OCI-LY7 (cell line): ENCODE results near the gene PLD1. TPM values are rescaled to one million over a fixed set of nuclear protein-coding genes. Genes with fewer than 3 reads are reported as not detected.
"Not testable (repeated sequence)": the region's sequence is repeated elsewhere in the genome, so short reads cannot be mapped to it uniquely, and the experiment has no call there.

Experiments
- BruUV-seq: library from RNA; stranded (reverse); fragments of 400-500 nt; replicated peaks from 2 replicates; lab custom pipeline; 2021; lab: Mats Ljungman, UMichigan
- CTCF ChIA-PET: fragments of 300-600 bp; sonication (Branson Sonifier 250); formaldehyde crosslinking; loops from one replicate; lab custom pipeline; 2022; ENCODE audit warnings: antibody characterized with exemption; ENCODE audit not compliant: unreplicated experiment; lab: Charles Lee
- POLR2A ChIA-PET: fragments of 300-600 bp; sonication (Branson Sonifier 250); formaldehyde crosslinking; loops from one replicate; lab custom pipeline; 2022; ENCODE audit warnings: antibody characterized with exemption; lab: Charles Lee
- DNase-seq: peaks from one replicate; pipeline ENCODE4 v3.0.0-alpha.2; 2015; ENCODE audit warnings: low spot score
- H2AFZ ChIP-seq: fragments of 200-600 bp; sonication (generic), shearing (Covaris generic); 2 replicates; pipeline ENCODE4 v1.6.1; 2014; ENCODE audit warnings: mild to moderate bottlenecking, antibody characterized with exemption, low read length, moderate library complexity
- H3K27ac ChIP-seq: fragments of 200-600 bp; sonication (generic); 2 replicates; pipeline ENCODE4 v1.5.1; 2014; ENCODE audit warnings: mixed run types, low read depth, mild to moderate bottlenecking, moderate library complexity, low read length, inconsistent platforms; ENCODE audit not compliant: poor library complexity, severe bottlenecking
- H3K36me3 ChIP-seq: fragments of 200-600 bp; sonication (generic); 2 replicates; pipeline ENCODE4 v1.6.1; 2014; ENCODE audit warnings: mild to moderate bottlenecking, antibody characterized with exemption, low read length, moderate library complexity, mixed read lengths; ENCODE audit not compliant: insufficient read depth
- H3K4me1 ChIP-seq: fragments of 200-600 bp; sonication (generic); 2 replicates; pipeline ENCODE4 v1.5.1; 2014; ENCODE audit warnings: mild to moderate bottlenecking, low read length; ENCODE audit not compliant: insufficient read depth, poor library complexity, severe bottlenecking
- H3K4me2 ChIP-seq: fragments of 200-600 bp; sonication (generic); 2 replicates; pipeline ENCODE4 v1.6.1; 2014; ENCODE audit warnings: mild to moderate bottlenecking, low read length
- H3K4me3 ChIP-seq: fragments of 200-600 bp; sonication (generic); 2 replicates; pipeline ENCODE4 v1.5.1; 2014; ENCODE audit warnings: mild to moderate bottlenecking, low read depth, low read length; ENCODE audit not compliant: poor library complexity, severe bottlenecking
- H3K79me2 ChIP-seq: fragments of 200-600 bp; sonication (generic); 2 replicates; pipeline ENCODE4 v1.6.1; 2016; ENCODE audit warnings: low read depth, mild to moderate bottlenecking, low read length, moderate library complexity, mixed read lengths; ENCODE audit not compliant: insufficient read depth
- H3K9me2 ChIP-seq: fragments of 200-600 bp; sonication (generic); 2 replicates; pipeline ENCODE4 v1.6.1; 2016; ENCODE audit warnings: mild to moderate bottlenecking, low read length, mixed read lengths; ENCODE audit not compliant: insufficient read depth
- H3K9me3 ChIP-seq: fragments of 200-600 bp; sonication (generic); 2 replicates; pipeline ENCODE4 v1.6.1; 2014; ENCODE audit warnings: mild to moderate bottlenecking, mixed run types, low read length, mixed read lengths
- H4K20me1 ChIP-seq: fragments of 200-600 bp; sonication (generic); 2 replicates; pipeline ENCODE4 v1.6.1; 2014; ENCODE audit warnings: mild to moderate bottlenecking, antibody characterized with exemption, low read length, moderate library complexity, mixed read lengths; ENCODE audit not compliant: insufficient read depth
- EZH2phosphoT487 ChIP-seq: fragments of 200-600 bp; sonication (generic); IDR thresholded peaks from 2 replicates; pipeline ENCODE4 v1.6.1; 2018; ENCODE audit warnings: low read depth, borderline replicate concordance, mild to moderate bottlenecking, mixed run types, antibody characterized with exemption, low read length, moderate library complexity, mixed read lengths
- intact Hi-C: fragments of 100-400 bp; cut with micrococcal nuclease; formaldehyde crosslinking; loops from one replicate; pipeline ENCODE4 v1.10.0; 2022; ENCODE audit not compliant: unreplicated experiment
- total RNA-seq, 2 experiments: library from RNA; depleted of rRNA in 1 of 2; stranded (reverse); fragments of >200 nt in 1 of 2; shearing (Covaris generic) in 1 of 2; gene quantifications; 2 replicates each; pipeline ENCODE4 v1.2.3, GENCODE V29; 2014 to 2022
- TF ChIP-seq, protein P1 (sequence below): fragments of 200-600 bp; sonication (generic); conservative IDR thresholded peaks from 2 replicates; pipeline ENCODE4 v1.5.1; 2014; ENCODE audit warnings: mild to moderate bottlenecking, antibody characterized with exemption, low read length, moderate library complexity, mixed read lengths

The PLD1 gene
- total RNA-seq, 2 experiments from 2014 or later: not detected

GRCh38 chr3:171748064-171748924 lies 62.0 kb downstream of the PLD1 start:
- DNase-seq: no peak
- Histone ChIP-seq H2AFZ (no peak overlapping the region), H4K20me1 (no peaks in the 10 kb centered on the region), H3K4me1 (no peaks in the 10 kb centered on the region), H3K36me3 (no peaks in the 10 kb centered on the region), H3K4me2 (no peak overlapping the region), H3K9me2 (no peaks in the 10 kb centered on the region), H3K9me3 (no peaks in the 10 kb centered on the region), H3K4me3 (no peak overlapping the region), H3K79me2 (no peaks in the 10 kb centered on the region), H3K27ac (no peak overlapping the region)
- BruUV-seq: no TSS peak
- POLR2A ChIA-PET: interaction anchor here (1.4 kb wide), 1 partner anchor 9 kb away, joined by 6 read pairs; no protein-coding TSS in a partner anchor
- CTCF ChIA-PET: no interaction called here
- TF ChIP-seq, protein P1, sequence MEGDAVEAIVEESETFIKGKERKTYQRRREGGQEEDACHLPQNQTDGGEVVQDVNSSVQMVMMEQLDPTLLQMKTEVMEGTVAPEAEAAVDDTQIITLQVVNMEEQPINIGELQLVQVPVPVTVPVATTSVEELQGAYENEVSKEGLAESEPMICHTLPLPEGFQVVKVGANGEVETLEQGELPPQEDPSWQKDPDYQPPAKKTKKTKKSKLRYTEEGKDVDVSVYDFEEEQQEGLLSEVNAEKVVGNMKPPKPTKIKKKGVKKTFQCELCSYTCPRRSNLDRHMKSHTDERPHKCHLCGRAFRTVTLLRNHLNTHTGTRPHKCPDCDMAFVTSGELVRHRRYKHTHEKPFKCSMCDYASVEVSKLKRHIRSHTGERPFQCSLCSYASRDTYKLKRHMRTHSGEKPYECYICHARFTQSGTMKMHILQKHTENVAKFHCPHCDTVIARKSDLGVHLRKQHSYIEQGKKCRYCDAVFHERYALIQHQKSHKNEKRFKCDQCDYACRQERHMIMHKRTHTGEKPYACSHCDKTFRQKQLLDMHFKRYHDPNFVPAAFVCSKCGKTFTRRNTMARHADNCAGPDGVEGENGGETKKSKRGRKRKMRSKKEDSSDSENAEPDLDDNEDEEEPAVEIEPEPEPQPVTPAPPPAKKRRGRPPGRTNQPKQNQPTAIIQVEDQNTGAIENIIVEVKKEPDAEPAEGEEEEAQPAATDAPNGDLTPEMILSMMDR: no peak
- TF ChIP-seq EZH2phosphoT487: no peak
- intact Hi-C loops: no loop called here

DNA sequence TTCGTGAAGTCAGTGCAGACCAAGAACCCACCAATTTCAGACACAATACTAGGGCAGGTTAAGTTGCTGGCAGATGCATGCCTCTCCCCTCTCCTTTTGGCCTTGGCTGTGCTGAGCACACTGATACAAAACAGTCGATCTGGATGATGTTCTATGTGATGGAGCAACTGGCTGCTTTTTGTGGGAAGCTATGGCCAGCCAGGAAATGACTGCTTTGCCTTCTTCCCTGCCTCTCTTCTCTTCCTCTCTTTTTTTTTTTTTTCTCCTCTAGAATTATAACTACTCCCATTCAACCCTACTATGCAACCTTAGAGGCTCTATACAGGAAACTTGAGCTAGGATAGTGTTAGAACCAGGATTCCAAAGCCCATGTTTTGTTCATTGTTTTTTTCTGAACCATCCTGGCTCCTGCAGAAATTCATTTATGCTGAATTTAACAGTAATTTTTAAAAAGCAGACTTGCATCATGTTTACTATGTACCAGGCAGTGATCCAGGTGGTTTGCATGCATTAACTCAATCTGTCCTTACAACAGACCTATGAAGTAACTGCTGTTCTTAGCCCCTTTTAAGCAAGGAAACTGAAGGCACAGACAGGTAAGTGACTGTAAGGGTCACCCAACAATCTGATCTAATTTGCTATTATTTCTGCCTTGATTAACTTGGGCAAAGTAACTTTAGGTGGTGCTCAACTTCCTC lies 62.9 kb downstream of the PLD1 start:
- Histone ChIP-seq H3K36me3 (no peaks in the 10 kb centered on the region), H3K9me2 (no peaks in the 10 kb centered on the region), H3K9me3 (no peaks in the 10 kb centered on the region), H4K20me1 (no peaks in the 10 kb centered on the region), H3K27ac (no peak overlapping the region), H2AFZ (no peak overlapping the region), H3K4me1 (no peaks in the 10 kb centered on the region), H3K4me3 (no peak overlapping the region), H3K79me2 (no peaks in the 10 kb centered on the region), H3K4me2 (no peak overlapping the region)
- ChIA-PET CTCF (no interaction called here), POLR2A (no interaction called here)
- no peak for DNase-seq
- intact Hi-C loops: no loop called here
- BruUV-seq: no TSS peak
- no peak for TF ChIP-seq EZH2phosphoT487
- TF ChIP-seq, protein P1: no peak

DNA sequence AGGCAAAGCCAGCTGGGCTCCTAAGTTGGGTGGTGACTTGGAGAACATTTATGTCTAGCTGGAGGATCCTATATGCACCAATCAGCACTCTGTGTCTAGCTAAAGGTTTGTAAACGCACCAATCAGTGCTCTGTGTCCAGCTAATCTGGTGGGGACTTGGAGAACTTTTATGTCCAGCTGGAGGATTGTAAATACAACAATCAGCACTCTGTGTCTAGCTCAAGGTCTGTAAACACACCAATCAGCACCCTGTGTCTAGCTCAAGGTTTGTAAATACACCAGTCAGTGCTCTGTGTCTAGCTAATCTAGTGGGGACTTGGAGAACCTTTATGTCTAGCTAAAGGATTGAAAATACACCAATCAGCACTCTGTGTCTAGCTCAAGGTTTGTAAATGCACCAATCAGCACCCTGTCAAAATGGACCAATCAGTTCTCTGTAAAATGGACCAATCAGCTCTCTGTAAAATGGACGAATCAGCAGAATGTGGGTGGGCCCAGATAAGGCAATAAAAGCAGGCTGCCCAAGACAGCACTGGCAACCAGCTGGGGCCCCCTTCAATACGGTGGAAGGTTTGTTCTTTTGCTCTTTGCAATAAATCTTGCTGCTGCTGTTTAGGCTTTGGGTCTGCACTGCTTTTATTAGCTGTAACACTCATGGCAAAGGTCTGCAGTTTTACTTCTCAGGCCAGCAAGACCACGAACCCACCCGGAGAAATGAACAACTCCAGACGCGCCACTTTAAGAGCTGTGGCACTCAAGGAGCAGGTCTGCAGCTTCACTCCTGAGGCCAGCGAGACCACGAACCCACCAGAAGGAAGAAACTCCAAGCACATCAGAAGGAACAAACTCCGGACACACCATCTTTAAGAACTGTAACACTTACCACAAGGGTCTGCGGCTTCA lies 63.7 kb downstream of the PLD1 start:
- H4K20me1 ChIP-seq, H3K36me3 ChIP-seq, H3K79me2 ChIP-seq, H3K9me3 ChIP-seq, BruUV-seq, H3K4me2 ChIP-seq, DNase-seq, H2AFZ ChIP-seq, H3K27ac ChIP-seq, CTCF ChIA-PET, H3K4me1 ChIP-seq, intact Hi-C loops, H3K4me3 ChIP-seq, H3K9me2 ChIP-seq: not testable (repeated sequence)
- POLR2A ChIA-PET: interaction anchor here (0.5 to 1.2 kb wide), 3 partner anchors 11 to 677 kb away, joined by 3 read pairs; no protein-coding TSS in a partner anchor
